HCT116 (cell line): ENCODE data around the gene SLMAP. TPM values are rescaled to one million over a fixed set of nuclear protein-coding genes. Genes with fewer than 3 reads are reported as not detected.

Source experiments
- ATAC-seq: fragments of 200-7000 bp; cut with Tn5 transposase; 2 replicates; pipeline ENCODE4 v1.9.1; 2020; ENCODE audit warnings: mild to moderate bottlenecking, moderate library complexity
- BruUV-seq: library from RNA; stranded (reverse); fragments of 400-500 nt; replicated peaks from 2 replicates; lab custom pipeline; 2021; lab: Mats Ljungman, UMichigan
- CTCF ChIA-PET: fragments of 300-600 bp; sonication (Branson Sonifier 250); formaldehyde crosslinking; loops from one replicate; lab custom pipeline; 2021; ENCODE audit warnings: antibody characterized with exemption; lab: Charles Lee
- POLR2A ChIA-PET: fragments of 300-600, 350-600 bp; sonication (Branson Sonifier 250); formaldehyde crosslinking; loops from one replicate; lab custom pipeline; 2021; ENCODE audit warnings: antibody characterized with exemption; lab: Charles Lee
- RAD21 ChIA-PET, 2 experiments: fragments of 300-600 bp; sonication (Branson Sonifier 250); formaldehyde crosslinking; loops; one replicate each; lab custom pipeline; 2023; ENCODE audit warnings: low total read pairs in 2 of 2; ENCODE audit not compliant: uncharacterized antibody in 2 of 2, unreplicated experiment in 2 of 2, low non-redundant PET in 1 of 2; lab: Charles Lee
- DNase-seq: peaks from one replicate; pipeline ENCODE4 v3.0.0-alpha.2; 2010; ENCODE audit warnings: low read depth, low spot score
- H2AFZ ChIP-seq: fragments of 200-600 bp; shearing (Covaris generic), sonication (generic); 2 replicates; pipeline ENCODE4 v1.6.1; 2017; ENCODE audit warnings: low read depth, mixed run types, mixed read lengths, antibody characterized with exemption, low read length; ENCODE audit not compliant: poor library complexity, severe bottlenecking
- H3K27ac ChIP-seq: 2 replicates; pipeline ENCODE4 v1.5.1; 2012; ENCODE audit warnings: low read depth, low read length
- H3K27me3 ChIP-seq: fragments of 200-600 bp; sonication (generic); 2 replicates; pipeline ENCODE4 v1.6.1; 2016; ENCODE audit warnings: mixed run types, low read length, mixed read lengths; ENCODE audit not compliant: insufficient read depth
- H3K36me3 ChIP-seq, 2 experiments: fragments of 200-500 bp in 1 of 2; fragments of 200-600 bp in 1 of 2; sonication (Bioruptor generic) in 1 of 2; sonication (generic) in 1 of 2; 2 replicates each; pipeline versions ENCODE4 v1.5.1 to v1.6.1; 2014 to 2016; ENCODE audit warnings: low read length in 2 of 2, inconsistent platforms in 1 of 2, mixed read lengths in 1 of 2, mixed run types in 1 of 2; ENCODE audit not compliant: insufficient read depth in 2 of 2, control insufficient read depth in 1 of 2
- H3K4me1 ChIP-seq, 2 experiments: fragments of 200-600 bp in 1 of 2; sonication (generic) in 1 of 2; 2 replicates each; pipeline versions ENCODE4 v1.5.1 to v1.6.1; 2012 to 2017; ENCODE audit warnings: low read length in 2 of 2, inconsistent platforms in 1 of 2, mild to moderate bottlenecking in 1 of 2, mixed read lengths in 1 of 2, mixed run types in 1 of 2, moderate library complexity in 1 of 2; ENCODE audit not compliant: insufficient read depth in 2 of 2, control insufficient read depth in 1 of 2
- H3K4me2 ChIP-seq: fragments of 200-600 bp; sonication (generic); 2 replicates; pipeline ENCODE4 v1.6.1; 2017; ENCODE audit warnings: mixed run types, low read length, mixed read lengths
- H3K4me3 ChIP-seq, 2 experiments: fragments of 200-600 bp in 1 of 2; sonication (generic) in 1 of 2; replicated peaks in 1 of 2; 2 replicates each; pipeline ENCODE4 v1.5.1; 2011 to 2016; ENCODE audit warnings: low read length in 2 of 2, control low read depth in 1 of 2, low read depth in 1 of 2, mild to moderate bottlenecking in 1 of 2, mixed read lengths in 1 of 2, mixed run types in 1 of 2
- H3K79me2 ChIP-seq: fragments of 200-600 bp; sonication (generic); 2 replicates; pipeline ENCODE4 v1.6.1; 2017; ENCODE audit warnings: mild to moderate bottlenecking, mixed run types, low read length, moderate library complexity, mixed read lengths; ENCODE audit not compliant: insufficient read depth
- H3K9ac ChIP-seq: fragments of 200-600 bp; sonication (generic); 2 replicates; pipeline ENCODE4 v1.6.1; 2016; ENCODE audit warnings: low read length, mixed read lengths
- H3K9me2 ChIP-seq: fragments of 200-600 bp; sonication (generic), shearing (Covaris generic); 2 replicates; pipeline ENCODE4 v1.6.1; 2017; ENCODE audit warnings: mixed run types, mild to moderate bottlenecking, moderate library complexity; ENCODE audit not compliant: insufficient read depth
- H3K9me3 ChIP-seq, 2 experiments: fragments of 200-500 bp in 1 of 2; fragments of 200-600 bp in 1 of 2; sonication (Bioruptor generic) in 1 of 2; sonication (generic) in 1 of 2; 2 replicates each; pipeline ENCODE4 v1.6.1; 2014 to 2017; ENCODE audit warnings: low read length in 2 of 2, mixed read lengths in 2 of 2, inconsistent platforms in 1 of 2, low read depth in 1 of 2, mild to moderate bottlenecking in 1 of 2, mixed run types in 1 of 2, moderate library complexity in 1 of 2; ENCODE audit not compliant: control insufficient read depth in 1 of 2, insufficient read depth in 1 of 2
- H4K20me1 ChIP-seq: fragments of 200-600 bp; sonication (generic), shearing (Covaris generic); 2 replicates; pipeline ENCODE4 v1.6.1; 2017; ENCODE audit warnings: mixed run types, mild to moderate bottlenecking, moderate library complexity; ENCODE audit not compliant: insufficient read depth
- CBX3 ChIP-seq: IDR thresholded peaks from 2 replicates; pipeline ENCODE4 v1.6.1; 2012; ENCODE audit warnings: low read depth
- CEBPB ChIP-seq: IDR thresholded peaks from 2 replicates; pipeline ENCODE4 v1.6.1; 2012; ENCODE audit warnings: low read depth
- ELF1 ChIP-seq: IDR thresholded peaks from 2 replicates; pipeline ENCODE4 v1.6.1; 2012; ENCODE audit warnings: low read depth, borderline replicate concordance
- EZH2phosphoT487 ChIP-seq: fragments of 200-600 bp; IDR thresholded peaks from 2 replicates; pipeline ENCODE4 v1.6.1; 2018; ENCODE audit warnings: antibody characterized with exemption, borderline replicate concordance
- POLR2AphosphoS5 ChIP-seq: IDR thresholded peaks from 2 replicates; pipeline ENCODE4 v1.6.1; 2011; ENCODE audit warnings: mild to moderate bottlenecking, low read depth, low read length, moderate library complexity
- RAD21 ChIP-seq: IDR thresholded peaks from 2 replicates; pipeline ENCODE4 v1.6.1; 2012; ENCODE audit warnings: low read depth, mild to moderate bottlenecking
- SRF ChIP-seq: IDR thresholded peaks from 2 replicates; pipeline ENCODE4 v1.6.1; 2012; ENCODE audit warnings: low read depth
- TCF7L2 ChIP-seq: IDR thresholded peaks from 2 replicates; pipeline ENCODE4 v1.7.0; 2011; ENCODE audit warnings: borderline replicate concordance, inconsistent platforms; ENCODE audit not compliant: insufficient read depth, insufficient read length; ENCODE audit errors: extremely low read depth
- ZFX ChIP-seq: fragments of 450-650 bp; IDR thresholded peaks from 2 replicates; pipeline ENCODE4 v1.6.1; 2017
- intact Hi-C: fragments of 100-400 bp; cut with micrococcal nuclease; formaldehyde crosslinking; loops from 2 replicates; pipeline ENCODE4 v1.10.0; 2022
- total RNA-seq: library from RNA; stranded (reverse); gene quantifications from one replicate; pipeline ENCODE4 v1.2.1, GENCODE V29; 2021; ENCODE audit not compliant: unreplicated experiment
- TF ChIP-seq, protein P1 (sequence below): IDR thresholded peaks from 2 replicates; pipeline ENCODE4 v1.6.1; 2012; ENCODE audit warnings: low read depth

The SLMAP gene
- total RNA-seq, 1 experiment from 2014 or later: 81.0 TPM

- Histone ChIP-seq H3K36me3 (peaks cover 9 to 19% of the 10 kb centered on the region in 2 experiments; a peak in 3 of 4 replicates), H3K27me3 (no peaks in the 10 kb centered on the region), H3K9ac (no peak overlapping the region), H3K27ac (no peak overlapping the region), H3K4me2 (no peak overlapping the region), H3K9me2 (no peaks in the 10 kb centered on the region), H3K79me2 (no peaks in the 10 kb centered on the region), H3K9me3 (no peaks in the 10 kb centered on the region), H3K4me1 (no peaks in the 10 kb centered on the region), H4K20me1 (no peaks in the 10 kb centered on the region), H2AFZ (no peak overlapping the region), H3K4me3 (no peak overlapping the region)
- no peak for ATAC-seq
- POLR2A ChIA-PET: no interaction called here
- RAD21 ChIA-PET: no interaction called here
- CTCF ChIA-PET: no interaction called here
- intact Hi-C loops: no loop called here
- no peak for DNase-seq
- no TSS peak for BruUV-seq
- TF ChIP-seq POLR2AphosphoS5 (no peak), RAD21 (no peak), CBX3 (no peak), SRF (no peak), ELF1 (no peak), ZFX (no peak), CEBPB (no peak), EZH2phosphoT487 (no peak), TCF7L2 (no peak)
- TF ChIP-seq, protein P1, sequence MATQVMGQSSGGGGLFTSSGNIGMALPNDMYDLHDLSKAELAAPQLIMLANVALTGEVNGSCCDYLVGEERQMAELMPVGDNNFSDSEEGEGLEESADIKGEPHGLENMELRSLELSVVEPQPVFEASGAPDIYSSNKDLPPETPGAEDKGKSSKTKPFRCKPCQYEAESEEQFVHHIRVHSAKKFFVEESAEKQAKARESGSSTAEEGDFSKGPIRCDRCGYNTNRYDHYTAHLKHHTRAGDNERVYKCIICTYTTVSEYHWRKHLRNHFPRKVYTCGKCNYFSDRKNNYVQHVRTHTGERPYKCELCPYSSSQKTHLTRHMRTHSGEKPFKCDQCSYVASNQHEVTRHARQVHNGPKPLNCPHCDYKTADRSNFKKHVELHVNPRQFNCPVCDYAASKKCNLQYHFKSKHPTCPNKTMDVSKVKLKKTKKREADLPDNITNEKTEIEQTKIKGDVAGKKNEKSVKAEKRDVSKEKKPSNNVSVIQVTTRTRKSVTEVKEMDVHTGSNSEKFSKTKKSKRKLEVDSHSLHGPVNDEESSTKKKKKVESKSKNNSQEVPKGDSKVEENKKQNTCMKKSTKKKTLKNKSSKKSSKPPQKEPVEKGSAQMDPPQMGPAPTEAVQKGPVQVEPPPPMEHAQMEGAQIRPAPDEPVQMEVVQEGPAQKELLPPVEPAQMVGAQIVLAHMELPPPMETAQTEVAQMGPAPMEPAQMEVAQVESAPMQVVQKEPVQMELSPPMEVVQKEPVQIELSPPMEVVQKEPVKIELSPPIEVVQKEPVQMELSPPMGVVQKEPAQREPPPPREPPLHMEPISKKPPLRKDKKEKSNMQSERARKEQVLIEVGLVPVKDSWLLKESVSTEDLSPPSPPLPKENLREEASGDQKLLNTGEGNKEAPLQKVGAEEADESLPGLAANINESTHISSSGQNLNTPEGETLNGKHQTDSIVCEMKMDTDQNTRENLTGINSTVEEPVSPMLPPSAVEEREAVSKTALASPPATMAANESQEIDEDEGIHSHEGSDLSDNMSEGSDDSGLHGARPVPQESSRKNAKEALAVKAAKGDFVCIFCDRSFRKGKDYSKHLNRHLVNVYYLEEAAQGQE: no peak
These were observed 107.3 kb downstream of the SLMAP start for GRCh38 chr3:57863380-57863779.
